GM12873 (cell line): Measurements from ENCODE around the gene CD22.

Source experiments
- TF ChIP-seq, protein P1 (sequence below): IDR thresholded peaks from 2 replicates; pipeline ENCODE4 v1.5.1; 2012; ENCODE audit warnings: low read depth, mild to moderate bottlenecking, moderate library complexity, low read length, control low read depth; ENCODE audit not compliant: insufficient read depth; ENCODE audit errors: missing control alignments

Gene CD22

GRCh38 chr19:35395382-35396199 lies 66.6 kb downstream of the CD22 start:
- TF ChIP-seq, protein P1, sequence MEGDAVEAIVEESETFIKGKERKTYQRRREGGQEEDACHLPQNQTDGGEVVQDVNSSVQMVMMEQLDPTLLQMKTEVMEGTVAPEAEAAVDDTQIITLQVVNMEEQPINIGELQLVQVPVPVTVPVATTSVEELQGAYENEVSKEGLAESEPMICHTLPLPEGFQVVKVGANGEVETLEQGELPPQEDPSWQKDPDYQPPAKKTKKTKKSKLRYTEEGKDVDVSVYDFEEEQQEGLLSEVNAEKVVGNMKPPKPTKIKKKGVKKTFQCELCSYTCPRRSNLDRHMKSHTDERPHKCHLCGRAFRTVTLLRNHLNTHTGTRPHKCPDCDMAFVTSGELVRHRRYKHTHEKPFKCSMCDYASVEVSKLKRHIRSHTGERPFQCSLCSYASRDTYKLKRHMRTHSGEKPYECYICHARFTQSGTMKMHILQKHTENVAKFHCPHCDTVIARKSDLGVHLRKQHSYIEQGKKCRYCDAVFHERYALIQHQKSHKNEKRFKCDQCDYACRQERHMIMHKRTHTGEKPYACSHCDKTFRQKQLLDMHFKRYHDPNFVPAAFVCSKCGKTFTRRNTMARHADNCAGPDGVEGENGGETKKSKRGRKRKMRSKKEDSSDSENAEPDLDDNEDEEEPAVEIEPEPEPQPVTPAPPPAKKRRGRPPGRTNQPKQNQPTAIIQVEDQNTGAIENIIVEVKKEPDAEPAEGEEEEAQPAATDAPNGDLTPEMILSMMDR = no peak

- TF ChIP-seq, protein P1 = no peak
Observed at GRCh38 chr19:35396240-35396885, 67.4 kb downstream of the CD22 start.
